HG03520 (cell line): Measurements from ENCODE around the gene CSNK1D.

Source experiments
- ATAC-seq: cut with Tn5 transposase; IDR thresholded peaks from one replicate; pipeline ENCODE4 v1.9.1; 2021; ENCODE audit warnings: mild to moderate bottlenecking, moderate library complexity; ENCODE audit not compliant: unreplicated experiment

Gene CSNK1D

DNA sequence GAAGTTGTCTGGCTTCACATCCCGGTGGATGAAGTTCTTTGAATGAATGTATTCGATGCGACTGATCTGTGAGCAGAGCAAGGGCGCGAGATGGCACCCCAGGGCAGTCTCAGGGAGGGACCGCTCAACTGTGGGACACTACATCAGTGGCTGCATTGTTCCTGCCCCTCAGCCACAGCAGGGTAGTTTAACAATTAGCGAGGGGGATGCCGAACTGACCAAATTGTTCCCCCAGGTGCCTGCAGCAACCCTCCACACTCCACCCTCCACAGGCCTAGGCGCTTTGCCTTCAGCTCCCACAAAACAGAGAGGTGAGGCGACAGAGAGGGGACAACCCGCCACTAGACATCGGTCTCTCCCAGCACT lies 20.3 kb downstream of the CSNK1D start:
- ATAC-seq = no peak

DNA sequence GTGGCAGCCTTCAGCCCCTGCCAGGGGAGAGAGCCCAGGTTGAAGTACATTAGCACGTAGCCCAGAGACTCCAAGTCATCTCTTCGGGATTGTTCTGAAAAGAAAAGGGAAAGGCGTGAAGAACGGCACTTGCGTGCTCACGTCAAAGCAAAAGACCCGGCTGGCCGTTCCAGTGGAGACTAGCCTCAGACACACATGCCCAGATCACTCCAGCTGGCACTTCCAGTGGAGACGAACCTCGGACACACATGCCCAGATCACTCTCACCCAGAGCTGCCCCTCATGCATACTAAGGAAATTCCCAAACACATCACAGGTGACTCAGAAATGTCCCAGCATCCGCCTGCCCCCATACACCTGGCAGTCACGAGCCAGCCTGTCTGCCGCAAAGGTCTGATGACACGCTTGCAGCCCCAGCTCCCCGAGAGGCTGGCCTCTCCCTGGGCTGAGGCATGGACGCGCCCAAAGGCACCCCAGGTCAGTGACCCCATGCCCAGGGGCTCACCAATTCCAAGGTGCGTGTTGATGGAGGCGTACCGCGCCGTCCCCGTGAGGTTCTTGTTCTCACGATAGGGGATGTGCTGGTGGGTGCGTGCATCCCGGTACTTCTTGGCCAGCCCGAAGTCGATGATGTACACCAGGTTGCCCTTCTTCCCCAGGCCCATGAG lies 20.9 kb downstream of the CSNK1D start:
- ATAC-seq = no peak

DNA sequence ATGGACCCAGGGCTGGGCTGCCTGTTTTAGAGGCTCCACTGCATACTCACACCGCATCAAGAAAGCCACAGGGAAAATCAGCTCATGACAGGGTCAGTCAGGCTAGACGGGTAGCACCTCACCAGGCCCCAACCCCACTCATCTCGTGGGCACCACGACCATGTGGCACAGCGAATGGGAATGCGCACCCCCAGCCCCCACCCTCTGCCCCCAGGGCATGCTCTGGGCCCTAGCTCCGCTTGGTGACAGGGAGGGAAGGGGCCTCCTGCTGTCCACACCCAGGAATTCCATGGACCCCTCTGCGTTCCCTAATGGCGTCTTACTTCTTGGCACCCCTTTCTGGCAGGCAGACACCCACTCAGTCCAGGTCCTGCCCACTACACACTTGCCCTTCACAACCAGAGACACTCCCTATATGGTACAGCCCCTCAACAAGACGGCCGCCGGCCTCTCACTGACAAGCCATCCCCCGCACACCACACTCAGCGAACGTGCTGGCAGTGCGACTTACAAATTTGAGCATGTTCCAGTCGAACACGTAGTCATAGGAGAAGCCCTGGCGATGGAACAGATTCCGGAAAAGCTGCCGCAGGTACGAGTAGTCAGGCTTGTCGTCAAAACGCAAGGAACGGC lies 22.5 kb downstream of the CSNK1D start:
- no peak for ATAC-seq

DNA sequence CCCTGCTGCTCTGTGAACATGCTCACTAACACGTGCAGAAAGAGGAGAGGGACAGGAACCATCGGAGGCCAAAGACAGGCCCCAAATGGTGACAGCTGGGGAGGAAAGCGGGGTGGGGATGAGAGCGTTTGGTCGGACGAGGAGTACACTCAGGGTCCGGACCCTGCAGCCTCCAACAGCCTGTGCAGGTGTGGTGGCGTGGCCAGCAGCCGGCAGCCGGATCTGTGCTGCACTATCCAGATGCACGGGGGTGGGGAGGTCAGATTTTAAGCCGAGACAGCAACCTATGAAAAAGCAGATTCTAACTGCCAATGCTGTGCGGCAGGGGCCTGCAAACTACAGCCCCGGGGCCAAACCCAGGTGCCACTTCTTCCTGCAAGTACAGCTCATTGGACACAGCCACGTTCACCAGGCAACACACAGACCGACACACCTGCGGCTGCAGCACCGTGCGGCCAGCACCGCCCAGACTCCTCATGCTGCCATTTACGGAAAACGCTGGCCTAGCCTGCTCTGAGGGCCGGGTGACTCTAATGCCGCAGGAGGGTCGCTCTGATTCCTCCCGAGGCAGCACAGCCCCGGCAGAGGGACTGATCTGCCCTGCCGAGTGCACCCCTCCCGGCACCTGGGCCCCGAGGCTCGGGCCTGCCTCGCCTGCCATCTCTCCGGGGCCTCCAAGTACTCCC lies 23.5 kb downstream of the CSNK1D start:
- ATAC-seq = no peak

DNA sequence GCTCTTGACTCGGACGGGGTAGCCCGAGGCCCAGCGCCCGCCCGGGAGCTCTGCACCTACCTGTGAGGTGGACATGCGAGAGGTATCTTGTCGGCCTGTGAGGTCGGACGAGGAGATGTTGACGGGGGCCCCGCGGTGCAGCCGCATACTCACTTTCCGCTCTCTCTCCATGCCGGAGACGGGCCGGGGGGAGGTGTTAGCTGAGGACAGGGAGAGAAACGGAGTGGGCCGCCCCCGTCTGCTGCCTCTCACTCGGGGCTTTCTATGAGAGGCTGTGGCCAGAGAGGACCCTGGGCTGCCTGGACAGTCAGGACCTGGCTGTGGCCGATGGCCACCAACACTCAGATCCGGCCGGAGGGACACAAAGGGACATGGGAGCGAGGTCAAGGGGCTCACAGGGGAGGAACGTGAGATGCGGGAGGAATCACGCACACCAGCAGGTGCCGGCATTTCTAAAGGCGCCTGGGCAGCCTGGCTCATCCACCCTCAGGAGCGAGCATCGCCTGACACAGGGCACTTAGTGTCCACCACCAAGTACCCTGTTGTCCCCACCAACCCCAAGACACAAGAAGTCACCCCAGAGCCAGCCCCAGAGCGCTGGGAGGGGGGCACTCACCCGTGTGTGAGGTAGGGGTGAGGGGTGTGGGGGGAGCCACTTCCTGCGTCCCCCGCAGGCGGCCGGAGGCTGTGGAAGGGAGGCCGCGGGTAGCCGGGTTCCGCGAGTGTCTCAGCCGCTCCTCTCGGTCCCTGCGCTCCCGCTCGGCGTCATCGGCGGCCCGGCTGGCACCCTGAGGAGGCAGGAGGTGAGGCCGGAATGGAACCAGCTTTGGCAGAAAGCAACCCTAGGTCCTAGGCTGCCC lies 24.5 kb downstream of the CSNK1D start:
- ATAC-seq = no peak

DNA sequence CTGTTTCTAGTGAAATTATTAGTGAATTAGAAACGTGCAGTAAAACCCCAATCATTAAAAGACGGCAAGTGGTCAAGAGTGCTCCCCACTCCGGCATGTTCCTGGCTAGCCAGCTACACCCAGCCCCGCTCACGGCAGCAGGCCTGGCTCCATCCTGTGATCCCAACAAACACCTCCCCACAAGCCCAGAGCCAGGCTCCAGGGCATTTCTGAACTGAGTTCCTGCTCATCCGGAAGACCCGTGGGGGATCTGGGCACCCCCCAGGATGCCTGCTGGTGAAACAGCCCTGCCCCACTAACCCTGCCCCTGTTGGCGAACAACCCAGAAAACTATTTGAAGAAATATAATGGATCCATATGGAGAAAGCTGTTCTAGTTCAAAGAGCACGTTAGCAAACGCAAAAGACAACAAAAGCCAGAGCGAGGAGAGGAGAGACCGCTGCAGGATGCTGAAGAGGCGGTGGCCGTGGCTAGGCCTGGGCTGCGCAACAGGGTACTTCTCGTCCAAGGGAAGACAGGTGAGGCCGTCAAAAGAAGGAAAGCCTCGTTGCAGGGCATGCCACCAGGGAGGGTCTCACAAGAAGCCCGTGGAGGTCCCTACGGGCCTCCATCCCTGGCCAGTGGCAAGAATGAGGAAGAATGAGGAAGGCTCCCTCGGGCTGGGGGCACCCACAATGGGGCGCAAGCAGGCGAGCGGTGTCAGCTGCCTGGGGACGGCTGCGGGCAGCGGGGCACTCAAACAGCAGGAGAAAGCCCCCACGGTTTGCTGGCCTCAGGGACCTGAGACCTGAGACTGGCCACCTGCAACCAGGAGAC lies 25.4 kb downstream of the CSNK1D start:
- ATAC-seq = no peak

DNA sequence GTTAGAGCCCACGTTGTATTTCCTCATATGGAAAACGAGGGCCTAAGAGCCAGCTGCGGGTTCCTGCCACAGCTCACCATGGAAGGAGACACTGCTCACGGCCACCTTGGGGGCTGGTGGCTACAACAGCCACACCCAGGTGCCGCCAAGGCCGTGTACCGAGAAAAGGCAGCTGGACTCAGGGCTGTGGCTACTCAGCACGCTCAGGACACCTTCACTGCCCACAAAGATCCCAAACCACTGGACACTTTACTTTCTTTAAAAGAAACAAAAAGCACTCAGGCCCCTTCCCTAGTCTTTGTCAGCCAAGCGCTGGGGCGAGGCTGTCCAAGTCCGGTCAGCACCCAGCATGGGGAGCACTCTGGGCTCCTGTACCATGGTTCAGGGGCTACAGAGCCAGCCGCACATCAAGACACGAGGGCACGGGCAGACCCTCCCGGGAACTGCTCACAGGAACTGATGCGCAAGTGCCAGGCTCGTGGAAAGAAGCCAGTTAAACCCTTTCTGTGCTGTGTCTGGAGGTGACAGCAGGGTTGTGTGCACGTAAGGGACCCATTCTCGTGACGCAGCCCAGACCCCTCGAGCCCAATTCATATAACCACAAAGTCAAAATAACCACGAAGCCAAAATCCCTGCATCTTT lies 26.2 kb downstream of the CSNK1D start:
- no peak for ATAC-seq

DNA sequence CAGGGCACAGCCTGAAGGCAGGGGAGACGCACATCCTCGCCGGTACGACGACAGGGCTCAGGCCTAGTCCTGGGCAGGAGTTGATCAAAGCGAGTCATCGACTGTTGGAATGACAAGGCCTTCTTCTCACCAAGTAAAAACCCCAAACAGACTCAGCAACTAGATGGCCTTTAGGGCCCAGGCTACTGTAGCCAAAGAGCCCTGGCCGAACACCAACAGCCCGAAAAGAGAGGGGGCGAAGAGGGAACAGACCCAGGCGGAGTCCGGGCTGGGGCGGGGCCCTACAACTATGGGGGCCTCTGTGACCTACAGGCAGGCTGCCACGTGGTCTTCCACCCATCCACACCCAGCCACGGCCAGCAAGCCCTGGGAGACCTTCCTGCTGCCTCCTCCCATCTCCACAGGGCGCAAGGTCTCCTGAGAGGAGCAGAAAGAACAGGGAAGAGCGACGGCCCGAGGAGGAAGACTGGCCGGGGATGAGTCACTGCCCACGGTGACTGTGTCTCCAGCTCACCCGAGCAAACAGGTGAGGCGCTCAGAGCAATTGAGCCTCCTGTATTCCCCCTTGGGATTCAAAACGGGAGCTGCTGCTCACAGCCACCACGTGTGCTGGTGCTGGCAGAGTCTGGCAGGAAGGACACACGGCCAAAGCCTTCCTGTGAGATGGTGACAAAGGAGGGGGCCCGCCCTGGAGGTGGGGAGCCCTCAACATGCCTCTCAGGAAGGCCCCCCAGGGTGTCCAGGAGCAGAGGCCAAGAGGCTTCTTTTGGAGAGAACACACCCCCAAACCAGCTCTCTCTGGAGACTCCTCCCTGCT lies 26.9 kb downstream of the CSNK1D start:
- no peak for ATAC-seq

GRCh38 chr17:82246040-82246364 lies 27.5 kb downstream of the CSNK1D start:
- no peak for ATAC-seq

GRCh38 chr17:82245134-82246039 lies 28.1 kb downstream of the CSNK1D start:
- no peak for ATAC-seq

- ATAC-seq = no peak
Measured at GRCh38 chr17:82244413-82245133, 28.9 kb downstream of the CSNK1D start.

DNA sequence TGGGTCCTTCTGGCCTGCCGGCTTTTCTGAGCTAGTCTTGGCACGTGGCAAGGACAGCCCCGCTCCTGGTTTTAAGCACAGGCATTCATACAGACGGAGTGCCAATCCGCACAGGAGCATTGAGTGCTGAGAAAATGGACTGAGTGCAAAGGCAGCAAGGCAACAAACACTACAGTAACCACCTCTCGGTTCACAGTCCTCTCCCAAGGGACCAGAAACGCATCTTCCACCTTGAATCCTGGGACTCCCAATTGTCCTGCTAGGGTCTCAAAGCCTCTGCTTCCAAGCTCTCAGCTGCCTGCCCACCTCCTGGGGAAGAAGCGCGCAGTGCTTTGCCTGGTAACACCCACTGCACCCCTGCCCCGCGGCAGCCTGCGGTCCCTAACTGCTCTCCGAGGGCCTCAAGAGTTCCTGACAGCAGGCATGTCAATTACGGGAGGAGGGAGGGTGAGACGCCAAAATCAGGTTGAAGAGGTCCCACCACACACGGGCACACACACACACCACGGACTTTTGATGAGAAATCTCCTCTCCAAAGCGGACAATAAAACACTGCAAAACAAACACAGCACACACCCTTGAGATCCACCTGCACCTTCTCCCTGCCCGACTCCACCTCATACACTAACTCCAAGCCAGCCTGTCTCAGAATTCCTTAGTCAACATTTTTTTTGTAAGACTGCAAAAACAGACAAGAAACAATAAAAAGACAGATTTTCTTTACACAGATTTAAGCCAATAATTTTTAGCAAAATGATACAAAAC lies 29.7 kb downstream of the CSNK1D start:
- no peak for ATAC-seq

- no peak for ATAC-seq
Measured at GRCh38 chr17:82242977-82243647, 30.4 kb downstream of the CSNK1D start.

GRCh38 chr17:82242698-82242976 lies 30.9 kb downstream of the CSNK1D start:
- no peak for ATAC-seq

GRCh38 chr17:82241926-82242697 lies 31.4 kb downstream of the CSNK1D start:
- ATAC-seq = no peak
